ENCODE measurements around the gene TBC1D3K. TPM values are rescaled to one million over a fixed set of nuclear protein-coding genes. Genes with fewer than 3 reads are reported as not detected.
"Not testable (repeated sequence)": the region's sequence is repeated elsewhere in the genome, so short reads cannot be mapped to it uniquely, and the experiment has no call there.

Gene TBC1D3K
- total RNA-seq (2014; rRNA removed; shearing (Covaris generic)), result not detected in 2 replicates

DNA sequence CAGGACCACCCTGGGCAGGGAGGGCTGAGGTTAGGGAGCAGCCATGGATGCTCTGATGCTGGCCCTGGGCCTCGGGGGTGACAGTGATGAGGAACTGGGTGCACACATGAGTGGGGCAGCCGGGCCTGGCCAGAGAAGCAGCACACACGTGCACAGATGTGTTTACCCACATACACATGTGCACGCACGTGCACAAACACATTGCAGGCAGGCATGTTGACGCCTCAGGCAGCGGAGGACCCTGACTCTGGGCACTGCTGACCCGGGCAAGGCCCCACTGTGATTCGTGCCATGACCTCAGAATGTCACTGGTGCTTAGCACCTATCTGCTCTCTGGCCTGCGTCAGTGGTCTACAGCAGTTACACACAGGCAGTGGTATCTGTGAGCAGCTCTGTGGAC lies at the start of gene TBC1D3K:
TBC1D3K (plus strand) TSS at position 301 of the 400 bp plus-strand sequence. CDS start 1,585 bp downstream, outside the sequence.
- not testable (repeated sequence) for DNase-seq (ENCODE audit: low read depth)

DNA sequence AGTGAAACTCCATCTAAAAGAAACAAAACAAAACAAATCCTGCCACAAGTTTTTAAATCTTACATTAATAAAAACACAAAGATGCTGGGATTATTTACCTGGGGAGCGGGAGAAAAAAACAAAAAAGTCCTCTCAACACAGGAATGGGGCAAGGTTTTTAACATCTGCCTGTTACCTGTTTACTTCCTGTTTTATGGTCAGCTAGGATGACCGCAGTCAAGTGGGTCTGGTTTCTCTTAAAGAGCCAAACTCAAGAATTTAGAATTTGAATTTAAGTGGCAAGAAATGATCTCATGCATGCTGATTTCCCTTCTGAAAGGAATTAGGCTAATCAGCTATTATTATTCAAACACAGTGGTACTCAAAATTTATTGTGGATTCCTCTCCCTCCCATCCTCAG lies 39.7 kb upstream of the TBC1D3K start:
- peak; percentile 1 for DNase-seq (ENCODE audit: low read depth)

DNA sequence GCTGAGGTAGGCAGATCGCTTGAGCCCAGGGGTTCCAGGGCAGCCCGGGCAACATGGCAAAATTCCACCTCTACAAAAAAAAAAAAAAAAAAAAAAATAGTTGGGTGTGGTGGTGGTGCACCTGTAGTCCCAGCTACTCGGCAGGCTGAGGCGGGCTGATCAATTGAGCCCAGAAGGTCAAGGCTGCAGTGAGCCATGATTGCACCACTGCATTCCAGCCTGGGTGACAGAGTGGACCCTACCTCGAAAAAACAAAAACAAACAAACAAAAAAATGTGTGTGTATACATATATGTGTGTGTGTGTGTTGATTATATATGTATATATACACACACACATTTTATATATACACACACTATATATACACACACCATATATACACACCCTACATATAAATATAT lies 39.1 kb upstream of the TBC1D3K start:
- no peak for DNase-seq (ENCODE audit: low read depth)

DNA sequence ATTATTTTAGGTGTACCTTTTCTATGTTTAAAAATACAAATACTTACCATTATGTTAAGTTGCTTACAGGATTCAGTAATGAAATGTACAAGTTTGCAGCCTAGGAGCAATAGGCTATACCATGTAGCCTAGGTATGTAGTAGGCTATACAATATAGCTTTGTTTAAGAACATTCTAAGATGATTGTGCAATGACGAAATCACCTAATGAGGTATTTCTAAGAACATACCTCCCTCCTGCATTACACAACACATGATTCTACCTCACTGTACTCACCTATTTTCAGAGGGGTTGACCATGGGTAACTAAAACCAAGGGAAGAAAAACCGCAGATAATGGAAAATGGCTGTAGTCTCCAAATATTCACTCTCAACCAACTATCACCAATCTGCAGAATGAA lies 35.3 kb upstream of the TBC1D3K start:
- no peak for DNase-seq (ENCODE audit: low read depth)

DNA sequence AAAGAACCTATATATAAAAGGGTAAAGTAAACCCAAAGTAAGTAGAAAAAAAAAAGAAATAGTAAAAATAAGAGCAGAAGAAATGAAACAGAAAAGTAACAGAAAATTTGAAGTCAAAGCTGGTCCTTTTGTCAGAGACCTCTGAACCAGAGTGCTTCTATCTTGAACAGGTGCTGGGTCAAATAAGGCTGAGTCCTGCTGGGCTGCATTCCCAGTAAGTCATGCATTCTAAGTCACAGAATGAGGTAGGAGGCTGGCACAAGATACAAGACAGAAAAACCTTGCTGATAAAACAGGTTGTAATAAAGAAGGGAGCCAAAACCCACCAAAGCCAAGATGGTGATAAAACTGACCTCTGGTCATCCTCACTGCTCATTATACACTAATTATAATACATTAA lies 27.3 kb upstream of the TBC1D3K start:
- not testable (repeated sequence) for DNase-seq (ENCODE audit: low read depth)

Other genes starting within 250 kb of the TBC1D3K start
- gene HNF1B, start 179.4 kb upstream of the TBC1D3K start, total RNA-seq (2014; rRNA removed; shearing (Covaris generic)), result not detected in 2 replicates
- not detected in 2 replicates for gene TBC1D3L, start 64.6 kb downstream of the TBC1D3K start, total RNA-seq (2014; rRNA removed; shearing (Covaris generic))
- gene TBC1D3D, start 79.6 kb downstream of the TBC1D3K start, total RNA-seq (2014; rRNA removed; shearing (Covaris generic)), result 0.30 TPM in 1 of 2 replicates, not detected in the other
- gene TBC1D3C, start 144.2 kb downstream of the TBC1D3K start, total RNA-seq (2014; rRNA removed; shearing (Covaris generic)), result 1.1 and 1.7 TPM in 2 replicates
- not detected in 2 replicates for gene TBC1D3E, start 203.5 kb downstream of the TBC1D3K start, total RNA-seq (2014; rRNA removed; shearing (Covaris generic))

Measured in M059J (cell line).